K562 (cell line): Measurements from ENCODE around the gene SYT7. TPM values are rescaled to one million over a fixed set of nuclear protein-coding genes. Genes with fewer than 3 reads are reported as not detected.

Experiments
- ATAC-seq: fragments of 200-7000 bp; cut with Tn5 transposase; 3 replicates; pipeline ENCODE4 v1.9.1; 2020; ENCODE audit warnings: moderate library complexity
- BruUV-seq: library from RNA; stranded (reverse); fragments of 400-500 nt; replicated peaks from 2 replicates; lab custom pipeline; 2021; lab: Mats Ljungman, UMichigan
- CTCF ChIA-PET: fragments of 300-600 bp; formaldehyde crosslinking; extraction: SDS; loops from one replicate; lab custom pipeline; 2021; ENCODE audit warnings: low intra/inter-chr PET ratio; lab: Yijun Ruan, JAX
- POLR2A ChIA-PET: fragments of 300-600, 350-650 bp; sonication (Branson Sonifier 250); formaldehyde crosslinking; extraction: SDS; loops from one replicate; lab custom pipeline; 2021; ENCODE audit warnings: antibody characterized with exemption, inconsistent platforms; lab: Yijun Ruan, JAX
- DNase-seq, 4 experiments: peaks; one replicate each; pipeline versions ENCODE4 v3.0.0 to v3.0.0-alpha.2; 2011 to 2018; ENCODE audit warnings: low spot score in 3 of 4, mixed read lengths in 3 of 4; ENCODE audit errors: extremely low read depth in 1 of 4
- FAIRE-seq: peaks from 2 replicates; lab custom pipeline; 2011; peaks lifted over from hg19 to GRCh38; lab: Jason Lieb, UNC
- H2AFZ ChIP-seq: 2 replicates; pipeline ENCODE4 v1.6.0; 2011; ENCODE audit warnings: low read depth, low read length, control low read depth, inconsistent platforms
- H3K27ac ChIP-seq: fragments of 200-600 bp; 3 replicates; pipeline ENCODE4 v1.8.0; 2011; ENCODE audit warnings: low read depth, mild to moderate bottlenecking, control low read depth, inconsistent platforms, low read length, moderate library complexity, mixed read lengths; ENCODE audit errors: extremely low read depth
- H3K27me3 ChIP-seq, 2 experiments: fragments of 300-600 bp in 1 of 2; 2 replicates in 1 of 2; 3 replicates in 1 of 2; pipeline versions ENCODE4 v1.6.0 to v1.8.0; 2011; ENCODE audit warnings: inconsistent platforms in 2 of 2, low read length in 2 of 2, mild to moderate bottlenecking in 1 of 2, mixed read lengths in 1 of 2, moderate library complexity in 1 of 2; ENCODE audit not compliant: control insufficient read depth in 2 of 2, insufficient read depth in 2 of 2
- H3K36me3 ChIP-seq: fragments of 300-600 bp; 3 replicates; pipeline ENCODE4 v1.8.0; 2011; ENCODE audit warnings: mild to moderate bottlenecking, low read length, inconsistent platforms; ENCODE audit not compliant: control insufficient read depth, insufficient read depth
- H3K4me1 ChIP-seq, 2 experiments: fragments of 200-600 bp in 1 of 2; replicated peaks in 1 of 2; 2 replicates in 1 of 2; 3 replicates in 1 of 2; pipeline versions ENCODE4 v1.5.1 to v1.8.0; 2011; ENCODE audit warnings: inconsistent platforms in 2 of 2, low read length in 2 of 2, mild to moderate bottlenecking in 1 of 2, mixed read lengths in 1 of 2, moderate library complexity in 1 of 2; ENCODE audit not compliant: control insufficient read depth in 2 of 2, insufficient read depth in 2 of 2
- H3K4me2 ChIP-seq: 2 replicates; pipeline ENCODE4 v1.6.1; 2011; ENCODE audit warnings: low read length, control low read depth, inconsistent platforms, mixed read lengths; ENCODE audit not compliant: insufficient read depth
- H3K4me3 ChIP-seq: fragments of 200-600 bp; sonication (generic), shearing (Covaris generic); 2 replicates; pipeline ENCODE4 v1.5.1; 2016; ENCODE audit warnings: control low read depth, inconsistent platforms
- H3K79me2 ChIP-seq: fragments of 200-600 bp; 3 replicates; pipeline ENCODE4 v1.8.0; 2011; ENCODE audit warnings: low read length, inconsistent platforms; ENCODE audit not compliant: control insufficient read depth, insufficient read depth
- H3K9ac ChIP-seq, 2 experiments: 2 replicates each; pipeline versions ENCODE4 v1.6.0 to v1.6.1; 2011; ENCODE audit warnings: low read depth in 2 of 2, low read length in 2 of 2, control low read depth in 1 of 2, inconsistent platforms in 1 of 2, mild to moderate bottlenecking in 1 of 2, mixed read lengths in 1 of 2; ENCODE audit not compliant: insufficient read depth in 1 of 2
- H3K9me1 ChIP-seq: one replicate; pipeline ENCODE4 v1.6.0; 2011; ENCODE audit warnings: inconsistent platforms, mild to moderate bottlenecking, low read length, moderate library complexity; ENCODE audit not compliant: control insufficient read depth, insufficient read depth
- H3K9me3 ChIP-seq: replicated peaks from 2 replicates; pipeline ENCODE4 v1.5.1; 2011; ENCODE audit warnings: low read depth, low read length, inconsistent platforms; ENCODE audit not compliant: control insufficient read depth, insufficient read depth
- H4K20me1 ChIP-seq: replicated peaks from 2 replicates; pipeline ENCODE4 v1.6.1; 2011; ENCODE audit warnings: low read length, inconsistent platforms, mixed read lengths; ENCODE audit not compliant: control insufficient read depth, insufficient read depth
- ATF6 ChIP-seq: sonication (generic); formaldehyde crosslinking; IDR thresholded peaks from 2 replicates; pipeline ENCODE4 v1.4.0; 2020; ENCODE audit warnings: mild to moderate bottlenecking, missing genetic modification reagents
- CGGBP1 ChIP-seq: fragments of 250-450 bp; sonication (Bioruptor Pico); IDR thresholded peaks from 2 replicates; pipeline ENCODE4 v1.9.0; 2021; ENCODE audit warnings: mild to moderate bottlenecking
- ELF1 ChIP-seq: fragments of 200-800 bp; sonication (Bioruptor generic); IDR thresholded peaks from 2 replicates; pipeline ENCODE4 v1.6.1; 2016; ENCODE audit warnings: missing genetic modification characterization, missing compliant biosample characterization
- ELF4 ChIP-seq: fragments of 450-650 bp; formaldehyde crosslinking; IDR thresholded peaks from 2 replicates; pipeline ENCODE4 v1.4.0; 2022; ENCODE audit warnings: missing genetic modification characterization
- ETV1 ChIP-seq: fragments of 450-650 bp; conservative IDR thresholded peaks from 2 replicates; pipeline ENCODE4 v1.6.1; 2016; ENCODE audit warnings: missing genetic modification characterization, control low read depth, low read depth, missing compliant biosample characterization
- GABPA ChIP-seq: fragments of 200-800 bp; sonication (Bioruptor generic); conservative IDR thresholded peaks from 2 replicates; pipeline ENCODE4 v1.6.1; 2016; ENCODE audit warnings: low read depth, missing genetic modification characterization, missing compliant biosample characterization
- L3MBTL2 ChIP-seq: fragments of 450-650 bp; IDR thresholded peaks from 2 replicates; pipeline ENCODE4 v1.6.1; 2016; ENCODE audit warnings: mild to moderate bottlenecking, moderate library complexity
- PHB ChIP-seq: fragments of 250-450 bp; sonication (Bioruptor Pico); IDR thresholded peaks from 2 replicates; pipeline ENCODE4 v1.5.0; 2021
- SIN3A ChIP-seq, 2 experiments: fragments of 150-350 bp in 1 of 2; IDR thresholded peaks; 2 replicates each; pipeline ENCODE4 v1.6.1; 2011 to 2016; ENCODE audit warnings: borderline replicate concordance in 2 of 2, low read depth in 2 of 2, low read length in 2 of 2, mild to moderate bottlenecking in 2 of 2, moderate library complexity in 2 of 2; ENCODE audit not compliant: control insufficient read depth in 1 of 2
- SMAD1 ChIP-seq: fragments of 150-350 bp; IDR thresholded peaks from 2 replicates; pipeline ENCODE4 v1.6.1; 2014; ENCODE audit warnings: low read length, low read depth; ENCODE audit not compliant: partially characterized antibody
- TEAD4 ChIP-seq, 2 experiments: sonication (generic) in 1 of 2; formaldehyde crosslinking in 1 of 2; IDR thresholded peaks; 2 replicates each; pipeline versions ENCODE4 v1.6.1 to v1.8.0; 2012 to 2022; ENCODE audit warnings: borderline replicate concordance in 1 of 2, inconsistent platforms in 1 of 2, low read length in 1 of 2, mild to moderate bottlenecking in 1 of 2, missing genetic modification reagents in 1 of 2
- TFAP4 ChIP-seq: sonication (generic); formaldehyde crosslinking; IDR thresholded peaks from 2 replicates; pipeline ENCODE4 v1.8.0; 2022; ENCODE audit warnings: missing genetic modification reagents, mild to moderate bottlenecking, moderate library complexity, borderline replicate concordance
- YY1 ChIP-seq, 3 experiments: IDR thresholded peaks; 2 replicates each; pipeline ENCODE4 v1.6.1; 2011; ENCODE audit warnings: low read length in 2 of 3, mild to moderate bottlenecking in 2 of 3, moderate library complexity in 2 of 3, borderline replicate concordance in 1 of 3, control low read depth in 1 of 3, low read depth in 1 of 3; ENCODE audit not compliant: insufficient read depth in 3 of 3, insufficient replicate concordance in 2 of 3, control insufficient read depth in 1 of 3, insufficient read length in 1 of 3; ENCODE audit errors: extremely low read depth in 1 of 3
- ZNF121 ChIP-seq: sonication (generic); formaldehyde crosslinking; conservative IDR thresholded peaks from 2 replicates; pipeline ENCODE4 v1.8.0; 2022; ENCODE audit warnings: missing genetic modification reagents
- ZNF224 ChIP-seq: sonication (generic); formaldehyde crosslinking; IDR thresholded peaks from 2 replicates; pipeline ENCODE4 v1.8.0; 2022; ENCODE audit warnings: mild to moderate bottlenecking, missing genetic modification reagents
- ZNF444 ChIP-seq: fragments of 250-450 bp; sonication (Bioruptor Pico); IDR thresholded peaks from 2 replicates; pipeline ENCODE4 v1.4.0; 2020; ENCODE audit warnings: mild to moderate bottlenecking, moderate library complexity
- ZNF589 ChIP-seq: fragments of 200-800 bp; sonication (Bioruptor generic); IDR thresholded peaks from 2 replicates; pipeline ENCODE4 v1.6.1; 2016; ENCODE audit warnings: low read depth, missing genetic modification characterization, missing compliant biosample characterization
- WGBS: fragments of 100-300 bp; shearing (Covaris generic); methylation state at CpG from one replicate; pipeline ENCODE4 v1.1.6; 2016; ENCODE audit warnings: low coverage, mixed read lengths; ENCODE audit not compliant: insufficient coverage; ENCODE audit errors: missing lambda C conversion rate; 5-methylcytosine and 5-hydroxymethylcytosine counted together
- in situ Hi-C: fragments of 300-500 bp; cut with MboI; formaldehyde crosslinking; loops from 4 replicates; pipeline ENCODE4 v1.15.0; 2018; ENCODE audit warnings: inconsistent platforms, mixed read lengths
- intact Hi-C: fragments of 100-400 bp; cut with micrococcal nuclease; formaldehyde crosslinking; loops from 2 replicates; pipeline ENCODE4 v1.14.2; 2022
- polyA plus RNA-seq, 8 experiments: library from polyadenylated mRNA; depleted of rRNA in 4 of 8; stranded (reverse) in 5 of 8; unstranded in 3 of 8; fragments of >200 nt; fragmentation: Nextera tagmentation in 2 of 8; fragmentation: Illumina TruSeq in 1 of 8; extraction: Ambion mirVana in 2 of 8; extraction: Trizol in 1 of 8; gene quantifications; 2 replicates each; pipeline versions ENCODE4 v1.2.1 to v1.2.3, GENCODE V29; 2011 to 2014; ENCODE audit warnings: inconsistent platforms in 1 of 8, missing spikeins in 1 of 8
- total RNA-seq, 7 experiments: library from RNA; depleted of rRNA in 6 of 7; stranded (reverse); fragments of >200 nt in 6 of 7; fragmentation: Illumina TruSeq in 2 of 7; extraction: Trizol in 2 of 7; gene quantifications; 2 replicates each; pipeline versions ENCODE4 v1.2.1 to v1.2.3, GENCODE V29; 2011 to 2021; ENCODE audit warnings: low replicate concordance in 1 of 7

Gene SYT7
- total and polyA plus RNA-seq, 9 of the 15 experiments (the other 6 are each of a cell fraction or from before 2014, with no cell fraction given), result 0.01 to 0.51 (median 0.16) TPM; not detected in 1

- TF ChIP-seq ZNF444 (CRISPR knock-in tag) (peak; percentile 28; the same call in 1 of the 2 replicates), ZNF121 (CRISPR knock-in tag) (no peak), SIN3A (IDR thresholded peaks at IDR 0.05; ENCODE audit: borderline replicate concordance in 2 of 2, control insufficient read depth in 1 of 2, low read depth in 2 of 2, low read length in 2 of 2) (no peak), PHB (CRISPR knock-in tag) (no peak), ATF6 (CRISPR knock-in tag) (no peak), ZNF224 (CRISPR knock-in tag) (no peak)
These were observed 39.3 kb downstream of the SYT7 start (continued) for GRCh38 chr11:61541598-61541997.

GRCh38 chr11:61540528-61540927, 40.3 kb downstream of the SYT7 start:
- peak overlapping the region in 1 of 2 experiments; percentile 69; a peak in 2 of 4 replicates for H3K9ac ChIP-seq
- H3K79me2 ChIP-seq, result no peaks in the 10 kb centered on the region
- peaks cover 4% of the 10 kb centered on the region; the same call in 1 of the 2 replicates for H4K20me1 ChIP-seq
- ATAC-seq, result peak; percentile 55
- no peaks in the 10 kb centered on the region for H3K36me3 ChIP-seq
- FAIRE-seq, result no peak
- in situ Hi-C loops (no loop called here), intact Hi-C loops (no loop called here)
- H2AFZ ChIP-seq, result peak overlapping the region; percentile 71
- ChIA-PET POLR2A (interaction anchor here (0.6 kb wide), 1 partner anchor 1993 kb away, joined by 3 read pairs; no protein-coding TSS in a partner anchor), CTCF (no interaction called here)
- peaks cover 19 to 32% of the 10 kb centered on the region in 2 experiments for H3K4me1 ChIP-seq
- H3K9me1 ChIP-seq, result peaks cover 2% of the 10 kb centered on the region
- BruUV-seq, result no TSS peak
- 7% methylated on average over 9 of the region's 9 CpGs for WGBS
- DNase-seq, result peak in 2 of 4 experiments; percentile 22 to 35
- no peak overlapping the region; the same call in 1 of the 2 replicates for H3K4me2 ChIP-seq
- peaks cover 1 to 18% of the 10 kb centered on the region in 2 experiments; a peak in 3 of 5 replicates for H3K27me3 ChIP-seq
- H3K27ac ChIP-seq, result no peak overlapping the region
- no peak overlapping the region for H3K4me3 ChIP-seq
- no peaks in the 10 kb centered on the region for H3K9me3 ChIP-seq
- TF ChIP-seq CGGBP1 (CRISPR knock-in tag) (no peak), L3MBTL2 (0 out of 2 replicates have a peak, but pooled peaks have one; percentile 13), GABPA (tag) (peak; percentile 32; the same call in 1 of the 2 replicates), YY1 (IDR thresholded peaks at IDR 0.05; ENCODE audit: borderline replicate concordance in 1 of 3, control insufficient read depth in 1 of 3, extremely low read depth in 1 of 3, insufficient read depth in 3 of 3, insufficient read length in 1 of 3, insufficient replicate concordance in 2 of 3, low read depth in 1 of 3, low read length in 2 of 3) (peak in 1 of 3 experiments; percentile 66), ZNF589 (no peak), ETV1 (tag) (0 out of 2 replicates have a peak, but pooled peaks have one; percentile 9), TFAP4 (peak; percentile 23; the same call in 1 of the 2 replicates), ELF1 (tag) (0 out of 2 replicates have a peak, but pooled peaks have one; percentile 28), SMAD1 (no peak), ELF4 (no peak), TEAD4 (IDR thresholded peaks at IDR 0.05; ENCODE audit: low read length) (no peak), TEAD4 (CRISPR knock-in tag; IDR thresholded peaks at IDR 0.05; ENCODE audit: borderline replicate concordance) (no peak)
